ENCODE results near the gene PPIB. TPM values are rescaled to one million over a fixed set of nuclear protein-coding genes. Genes with fewer than 3 reads are reported as not detected.
A peak's percentile ranks its signal among the peaks of the same experiment; 100 is the strongest.

PPIB gene
- polyA plus RNA-seq: 100 to 1,000 TPM; 392 to 563 (median 563) TPM

DNA sequence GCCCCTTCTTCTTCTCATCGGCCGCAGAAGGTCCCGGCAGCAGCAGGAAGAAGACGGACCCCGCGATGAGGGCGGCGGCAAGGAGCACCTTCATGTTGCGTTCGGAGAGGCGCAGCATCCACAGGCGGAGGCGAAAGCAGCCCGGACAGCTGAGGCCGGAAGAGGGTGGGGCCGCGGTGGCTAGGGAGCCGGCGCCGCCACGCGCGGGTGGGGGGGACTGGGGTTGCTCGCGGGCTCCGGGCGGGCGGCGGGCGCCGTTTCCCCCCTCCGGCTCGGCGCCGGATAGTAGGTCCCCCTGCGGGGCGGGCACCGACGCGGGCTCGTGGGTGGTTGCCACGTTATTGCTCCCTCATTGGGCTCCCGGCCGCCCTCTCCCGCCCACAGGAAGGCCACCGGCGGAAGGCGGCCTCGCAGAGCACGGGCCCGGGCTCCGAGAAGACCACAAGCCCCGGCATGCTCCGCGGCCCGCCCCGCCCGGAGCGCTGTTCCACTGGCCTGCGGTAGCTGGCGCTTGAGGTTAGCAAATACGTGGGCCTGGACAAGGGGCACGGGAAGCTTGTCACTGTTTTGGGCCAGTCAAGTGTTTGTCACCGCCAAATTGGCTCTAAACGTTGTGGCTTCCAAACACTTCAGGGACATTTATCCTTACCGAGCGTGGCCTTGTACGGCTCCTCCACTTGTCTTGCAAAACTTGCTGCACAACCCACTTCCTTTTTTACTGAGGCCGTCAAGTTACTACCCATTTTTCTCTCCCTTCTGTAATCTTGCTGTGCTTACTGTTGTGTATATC lies at the start of gene PPIB:
Gene PPIB, minus strand, starts transcription at position 154 of the 790 bp plus-strand sequence. Its CDS starts 36 bp downstream, at position 118.
- H3K27ac ChIP-seq (ENCODE audit: low read depth, low read length): peak within 1 kb of the TSS; percentile 4
- 0 to 1% (median 0%) methylated on average over 53 to 69 of the region's 69 CpGs for WGBS, 3 donors

DNA sequence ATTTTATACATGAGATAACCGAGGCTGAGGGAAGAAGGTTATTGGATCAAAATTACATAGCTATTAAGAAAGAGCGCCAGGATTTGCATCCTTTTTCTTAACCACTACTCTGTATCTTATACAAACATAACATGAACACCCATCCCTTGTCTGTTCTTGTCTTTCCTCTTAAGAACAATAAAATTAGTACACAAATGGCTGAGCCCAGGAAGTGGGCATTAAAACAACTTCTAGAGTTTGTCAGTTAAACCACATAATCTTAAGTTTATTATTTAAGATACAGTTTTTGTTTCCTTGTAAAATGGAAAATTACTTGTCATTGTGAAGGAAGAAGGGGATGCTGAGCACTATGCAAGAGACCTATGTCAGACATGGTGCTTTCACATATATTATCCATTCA lies 48.9 kb upstream of the PPIB start:
- no peak overlapping the region for H3K27ac ChIP-seq (ENCODE audit: low read depth, low read length)
- WGBS, 3 donors: 94 to 99% (median 97%) methylated on average over 2 of the region's 2 CpGs

DNA sequence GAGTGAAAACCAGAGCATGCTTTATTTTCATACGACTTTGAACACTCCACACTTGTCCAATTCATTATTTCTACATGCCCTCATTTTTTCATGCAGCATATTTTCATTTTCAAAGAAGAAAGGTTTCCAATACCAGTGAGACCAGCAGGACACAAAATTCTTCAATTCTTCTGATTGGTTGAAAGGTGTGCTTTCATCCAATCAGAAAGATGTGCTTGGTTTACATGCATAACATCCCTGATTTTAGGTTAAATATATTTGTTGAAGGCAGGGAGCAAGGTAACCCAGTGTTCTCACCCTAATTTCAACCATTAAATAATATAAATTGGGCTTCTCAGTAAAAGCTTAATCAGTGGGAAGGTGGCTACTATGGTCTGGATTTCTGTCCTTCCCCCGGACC lies 47.5 kb upstream of the PPIB start:
- WGBS, 3 donors: 65 to 82% (median 78%) methylated on average over 2 of the region's 2 CpGs
- no peak overlapping the region for H3K27ac ChIP-seq (ENCODE audit: low read depth, low read length)

DNA sequence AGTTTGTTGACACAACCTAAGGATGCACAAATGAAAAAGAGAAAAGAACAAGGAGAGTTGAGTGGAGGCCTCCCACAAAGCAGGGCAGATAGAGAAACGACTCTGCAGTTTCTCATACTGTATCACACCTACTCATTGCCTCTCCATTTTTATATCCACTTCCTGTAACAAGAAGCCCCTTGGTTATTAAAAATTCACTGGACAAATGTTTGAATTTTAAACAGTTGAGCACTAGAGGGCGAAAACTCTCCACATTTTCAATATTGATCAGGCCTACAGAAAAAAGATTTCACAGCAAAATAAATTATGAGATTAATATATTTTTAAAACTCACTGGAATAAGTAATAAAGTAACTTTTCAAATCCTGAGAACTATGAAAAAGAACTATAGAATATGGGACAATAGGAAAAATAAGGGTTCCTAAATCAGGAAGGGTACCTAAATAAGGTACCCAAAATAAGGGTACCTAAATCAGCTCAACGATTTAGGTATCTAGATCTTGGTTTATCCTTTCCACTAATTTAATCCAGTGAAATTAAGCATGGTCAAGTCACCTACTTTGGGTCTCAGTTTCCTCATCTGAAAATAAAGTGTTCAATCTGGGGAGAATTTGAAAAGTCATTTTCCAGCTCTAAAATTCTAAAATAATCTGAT lies 47.0 kb upstream of the PPIB start:
- H3K27ac ChIP-seq (ENCODE audit: low read depth, low read length): no peak overlapping the region
- 39 to 50% (median 47%) methylated on average over 3 of the region's 3 CpGs for whole genome bisulfite sequencing, 3 donors

DNA sequence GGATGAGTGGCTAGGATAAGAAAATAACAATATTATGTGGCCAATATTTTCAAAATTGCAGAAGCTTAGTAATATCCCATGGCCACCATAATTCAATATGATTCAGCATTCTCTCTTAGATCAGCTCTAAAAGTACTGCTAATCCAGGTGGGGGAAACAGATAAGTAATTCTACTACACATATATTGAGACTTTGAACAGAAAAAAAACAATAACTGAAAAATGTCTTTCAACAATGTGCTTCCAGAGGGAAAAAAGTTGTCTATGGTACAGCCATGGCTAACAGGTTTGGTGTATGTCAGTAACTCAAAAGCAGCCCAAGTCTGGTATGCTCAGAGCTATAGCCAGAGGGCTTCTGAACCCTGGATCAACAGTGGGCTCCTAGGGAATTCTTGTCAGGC lies 42.4 kb upstream of the PPIB start:
- H3K27ac ChIP-seq (ENCODE audit: low read depth, low read length): no peak overlapping the region

DNA sequence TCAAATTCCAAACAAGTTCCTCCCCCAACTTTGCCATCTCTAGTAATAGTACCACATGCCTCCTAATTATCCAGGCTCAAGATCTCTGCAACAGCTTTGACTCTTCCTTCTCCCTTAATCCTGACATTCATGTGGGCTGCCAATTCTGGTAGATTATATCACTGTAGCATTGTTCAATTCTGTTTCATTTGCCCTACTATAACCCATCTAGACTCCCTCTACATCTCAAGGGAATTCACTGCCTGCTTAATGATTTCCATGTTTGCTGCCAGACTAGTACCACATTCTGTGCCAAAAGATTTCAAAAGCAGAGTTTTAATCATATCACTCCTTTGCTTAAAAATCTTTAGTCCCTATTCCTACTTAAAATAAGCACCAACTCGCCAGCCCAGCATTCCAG lies 34.6 kb upstream of the PPIB start:
- no peak overlapping the region for H3K27ac ChIP-seq (ENCODE audit: low read depth, low read length)
- 60 to 76% (median 71%) methylated on average over 1 of the region's 1 CpG for WGBS, 3 donors

DNA sequence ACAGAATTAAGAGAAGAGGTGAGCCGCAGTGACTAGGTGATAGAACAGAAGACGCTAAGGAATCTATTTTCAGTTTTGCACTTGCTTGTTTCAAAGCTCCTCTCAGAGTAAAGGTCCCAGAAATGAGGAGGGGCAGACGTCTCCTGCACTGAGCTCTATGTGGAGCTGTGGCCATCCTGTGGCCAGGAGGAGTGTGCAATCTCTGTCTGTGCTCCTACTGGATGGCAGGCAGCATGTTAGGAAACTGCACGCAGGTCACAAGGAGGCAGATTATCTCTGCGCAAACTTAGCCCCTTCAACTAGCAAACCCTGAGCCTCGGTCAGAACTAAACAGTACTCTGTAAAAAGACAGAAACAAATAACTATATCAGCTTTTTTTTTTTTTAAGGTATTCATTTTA lies 31.1 kb upstream of the PPIB start:
- WGBS, 3 donors: 89 to 92% (median 90%) methylated on average over 6 of the region's 6 CpGs
- H3K27ac ChIP-seq (ENCODE audit: low read depth, low read length): no peak overlapping the region

DNA sequence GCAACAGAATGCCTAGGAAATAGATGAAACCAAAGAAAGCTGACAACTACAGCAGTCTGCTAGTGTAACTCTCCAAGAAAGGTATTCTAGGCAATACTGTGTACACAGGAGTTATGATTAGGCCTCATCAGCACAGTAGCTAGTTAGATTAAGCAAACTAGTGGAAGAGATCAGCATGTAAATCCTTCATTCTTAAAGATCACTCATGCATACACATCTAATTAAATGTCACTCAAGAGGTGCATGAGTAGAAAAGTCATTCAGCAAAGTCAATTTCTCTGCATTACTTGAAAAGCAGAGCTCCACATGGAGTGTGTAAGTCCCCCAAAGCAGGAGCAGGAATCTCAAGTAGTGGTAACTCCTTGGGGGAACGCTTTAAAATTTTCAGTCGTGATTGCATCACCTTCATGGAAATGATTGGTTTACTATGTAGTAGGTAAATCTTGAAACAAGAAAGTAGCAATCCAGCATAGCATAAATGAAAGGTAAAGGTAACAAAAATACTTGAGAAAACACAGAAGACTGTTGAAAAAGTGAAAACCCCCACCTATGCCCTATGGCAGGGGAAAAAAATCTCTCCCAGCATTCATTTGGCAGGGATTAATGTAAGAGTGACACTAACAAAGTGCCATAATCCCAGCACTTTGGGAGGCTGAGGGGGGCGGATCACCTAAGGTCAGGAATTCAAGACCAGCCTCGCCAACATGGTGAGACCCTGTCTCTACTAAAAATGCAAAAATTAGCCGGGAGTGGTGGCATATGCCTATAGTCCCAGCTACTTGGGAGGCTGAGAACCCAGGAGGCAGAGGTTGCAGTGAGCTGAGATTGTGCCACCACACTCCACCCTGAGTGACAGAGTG lies 29.4 kb upstream of the PPIB start:
- WGBS, 3 donors: 95 to 96% (median 95%) methylated on average over 5 of the region's 5 CpGs
- H3K27ac ChIP-seq (ENCODE audit: low read depth, low read length): no peak overlapping the region

DNA sequence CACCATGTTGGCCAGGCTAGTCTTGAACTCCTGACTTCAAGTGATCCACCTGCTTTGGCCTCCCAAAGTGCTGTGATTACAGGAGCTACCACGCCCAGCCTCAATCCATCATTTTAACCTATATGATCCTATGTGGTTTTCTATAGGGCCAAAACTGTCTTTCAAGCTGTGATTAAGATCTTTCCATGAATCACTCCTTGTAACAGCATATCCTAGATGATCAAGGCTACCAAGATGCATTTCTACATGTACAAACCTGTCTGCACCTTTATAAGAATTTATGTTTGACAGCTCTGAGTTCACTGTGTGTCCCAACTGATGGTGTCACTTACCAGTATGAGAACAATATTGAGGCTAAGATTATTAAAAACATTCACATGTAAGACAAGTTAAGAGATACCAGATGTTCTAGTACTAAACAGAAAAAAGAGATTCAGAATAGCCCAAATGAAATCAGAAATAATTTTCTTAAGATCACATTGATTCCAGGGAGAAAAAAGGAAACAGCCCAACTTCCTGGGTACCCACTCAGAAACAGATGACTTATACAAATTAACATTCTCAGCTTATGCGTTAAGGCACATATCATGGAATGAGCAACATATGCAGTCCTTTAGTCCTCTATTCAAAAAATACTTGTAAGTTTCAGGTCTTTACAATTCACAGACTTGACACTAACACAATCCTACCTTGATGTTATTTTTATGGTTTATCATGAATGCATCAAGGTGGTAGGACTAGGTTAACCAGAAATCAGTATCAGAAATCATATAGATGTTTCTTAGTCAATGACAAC lies 24.8 kb upstream of the PPIB start:
- H3K27ac ChIP-seq (ENCODE audit: low read depth, low read length): no peak overlapping the region
- 86 to 89% (median 89%) methylated on average over 2 of the region's 2 CpGs for WGBS, 3 donors

DNA sequence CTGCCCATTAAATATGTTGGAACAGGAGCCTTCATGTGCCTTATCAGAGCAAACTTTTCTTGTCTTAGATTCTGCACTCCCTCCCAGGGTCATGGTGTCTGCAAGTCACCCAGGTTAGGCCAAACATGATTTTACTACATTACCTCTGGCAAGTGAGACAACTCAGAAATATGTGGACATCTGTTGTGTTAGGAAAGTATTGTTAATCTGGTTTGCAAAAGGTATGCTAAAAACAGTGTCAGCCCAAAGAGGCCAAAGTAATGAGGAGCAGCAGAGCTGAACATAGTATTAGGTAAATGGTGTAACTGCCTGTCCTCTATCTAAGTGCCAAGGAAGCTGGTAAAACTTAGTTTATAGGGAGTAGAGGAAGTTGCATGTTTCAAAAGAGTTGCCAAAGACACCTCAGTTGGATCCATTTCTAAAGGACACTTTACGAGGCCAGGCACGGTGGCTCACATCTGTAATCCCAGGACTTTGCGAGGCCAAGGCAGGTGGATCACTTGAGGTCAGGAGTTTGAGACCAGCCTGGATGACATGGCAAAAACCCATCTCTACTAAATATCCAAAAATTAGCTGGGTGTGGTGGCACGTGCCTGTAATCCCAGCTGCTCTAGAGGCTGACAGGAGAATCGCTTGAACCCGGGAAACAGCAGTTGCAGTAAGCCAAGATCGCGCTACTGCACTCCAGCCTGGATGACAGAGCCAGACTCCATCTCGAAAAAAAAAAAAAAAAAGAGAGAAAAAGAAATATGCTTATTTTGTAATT lies 22.5 kb upstream of the PPIB start:
- 84 to 87% (median 87%) methylated on average over 9 of the region's 9 CpGs for WGBS, 3 donors
- H3K27ac ChIP-seq (ENCODE audit: low read depth, low read length): no peak overlapping the region

DNA sequence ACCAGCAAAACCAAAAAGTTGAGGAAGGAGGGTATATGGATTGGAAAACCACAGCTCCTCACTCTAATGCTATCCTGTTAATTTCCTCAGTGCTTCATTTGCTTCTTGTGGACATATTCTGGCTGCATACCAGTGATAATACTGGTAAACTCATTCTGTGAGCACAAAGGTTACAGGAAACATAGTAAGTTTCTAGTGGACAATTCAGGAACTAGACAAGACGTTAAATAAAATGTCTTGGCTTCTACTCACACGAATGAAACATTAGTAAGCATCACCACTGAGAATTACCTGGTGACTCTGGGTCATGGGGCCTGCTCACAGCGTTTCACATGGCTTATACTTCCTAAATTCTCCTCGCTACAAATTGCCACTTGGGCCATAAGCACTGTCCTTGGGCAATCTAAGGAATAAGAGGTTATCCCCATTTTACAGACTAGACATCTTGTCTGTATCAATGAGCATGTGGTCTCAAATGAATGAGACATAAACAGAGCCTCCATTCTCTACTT lies 20.1 kb upstream of the PPIB start:
- H3K27ac ChIP-seq (ENCODE audit: low read depth, low read length): no peak overlapping the region
- WGBS, 3 donors: 70 to 88% (median 80%) methylated on average over 4 of the region's 4 CpGs

DNA sequence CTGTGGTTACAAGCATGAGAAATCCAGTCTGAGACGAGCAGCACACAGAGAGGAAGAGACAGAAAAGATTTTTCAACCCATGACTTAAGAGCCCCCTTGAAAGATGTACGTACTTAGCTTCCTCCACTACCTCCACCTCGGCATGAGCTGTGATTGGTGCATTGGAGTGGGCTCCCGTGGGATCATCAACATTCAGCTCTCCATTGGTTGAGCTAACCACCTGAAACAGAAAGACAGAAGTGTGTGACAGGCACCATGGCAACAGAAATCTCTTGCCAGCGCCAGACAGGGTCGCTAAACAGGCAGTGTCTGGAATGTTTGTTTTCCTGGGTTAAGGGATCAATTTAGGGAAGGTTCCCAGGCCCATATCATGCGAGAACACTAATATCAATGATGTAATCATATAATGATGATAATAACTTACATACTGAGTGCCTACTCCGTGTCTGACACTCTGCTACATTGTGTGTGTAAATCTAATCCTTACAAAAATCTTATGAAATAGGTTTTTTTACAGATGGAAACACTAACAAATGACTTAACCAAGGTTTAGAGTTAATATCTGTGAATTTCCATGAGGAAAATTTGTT lies 17.5 kb upstream of the PPIB start:
- 63 to 84% (median 75%) methylated on average over 8 of the region's 8 CpGs for WGBS, 3 donors
- H3K27ac ChIP-seq (ENCODE audit: low read depth, low read length): no peak overlapping the region

DNA sequence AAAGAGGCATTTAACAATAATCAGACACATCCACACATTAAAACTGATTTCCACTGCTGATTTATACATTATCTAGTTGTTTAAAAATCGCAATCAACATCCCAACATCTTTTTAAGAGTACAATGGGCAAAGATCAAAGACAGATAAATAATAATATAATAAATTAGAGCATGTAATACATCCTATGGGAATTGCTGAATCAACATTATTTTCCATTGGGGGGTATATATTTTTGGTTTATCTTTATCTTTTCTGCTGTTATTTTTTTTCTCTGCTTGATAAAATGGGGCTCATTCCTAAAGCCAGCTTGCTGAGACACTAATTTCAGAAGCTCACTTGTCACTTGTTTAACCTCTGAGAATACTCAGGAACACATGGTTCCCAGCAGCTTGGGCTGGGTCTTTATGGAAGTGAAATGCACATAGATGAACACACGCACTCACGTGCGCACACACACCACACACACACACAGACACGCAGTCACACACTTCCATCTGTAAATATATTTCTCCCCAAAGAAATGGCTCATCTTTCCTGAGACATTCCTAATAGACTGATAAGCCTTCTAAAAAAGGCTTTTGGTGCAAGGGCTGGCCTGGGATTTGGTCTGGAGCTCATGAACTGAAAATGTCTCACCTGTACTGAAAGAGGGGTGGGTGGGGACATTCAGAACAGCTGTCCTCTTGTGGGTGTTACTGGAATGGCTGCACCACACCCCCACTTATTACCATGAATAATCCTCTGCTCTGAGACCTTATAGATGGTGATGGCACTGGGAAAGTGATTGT lies 3.5 kb upstream of the PPIB start:
- 79 to 88% (median 83%) methylated on average over 5 of the region's 5 CpGs for WGBS, 3 donors
- H3K27ac ChIP-seq (ENCODE audit: low read depth, low read length): no peak overlapping the region

DNA sequence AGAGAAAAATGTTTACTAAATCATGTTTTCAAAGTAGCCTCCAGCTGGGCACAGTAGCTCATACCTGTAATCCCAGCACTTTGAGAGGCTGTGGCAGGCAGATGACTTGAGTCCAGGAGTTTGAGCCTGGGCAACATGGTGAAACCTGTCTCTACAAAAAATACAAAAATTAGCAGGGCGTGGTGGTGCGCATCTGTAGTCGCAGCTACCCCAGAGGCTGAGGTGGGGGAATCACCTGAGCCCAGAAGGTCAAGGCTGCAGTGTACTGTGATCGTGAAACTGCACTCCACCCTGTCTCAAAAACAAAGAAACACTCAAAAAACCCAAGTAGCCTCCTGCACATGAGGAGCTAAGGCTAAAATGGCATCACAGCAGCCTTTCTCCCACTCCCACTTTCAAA lies 1.6 kb upstream of the PPIB start:
- 92 to 96% (median 95%) methylated on average over 4 of the region's 4 CpGs for WGBS, 3 donors
- no peak overlapping the region for H3K27ac ChIP-seq (ENCODE audit: low read depth, low read length)

DNA sequence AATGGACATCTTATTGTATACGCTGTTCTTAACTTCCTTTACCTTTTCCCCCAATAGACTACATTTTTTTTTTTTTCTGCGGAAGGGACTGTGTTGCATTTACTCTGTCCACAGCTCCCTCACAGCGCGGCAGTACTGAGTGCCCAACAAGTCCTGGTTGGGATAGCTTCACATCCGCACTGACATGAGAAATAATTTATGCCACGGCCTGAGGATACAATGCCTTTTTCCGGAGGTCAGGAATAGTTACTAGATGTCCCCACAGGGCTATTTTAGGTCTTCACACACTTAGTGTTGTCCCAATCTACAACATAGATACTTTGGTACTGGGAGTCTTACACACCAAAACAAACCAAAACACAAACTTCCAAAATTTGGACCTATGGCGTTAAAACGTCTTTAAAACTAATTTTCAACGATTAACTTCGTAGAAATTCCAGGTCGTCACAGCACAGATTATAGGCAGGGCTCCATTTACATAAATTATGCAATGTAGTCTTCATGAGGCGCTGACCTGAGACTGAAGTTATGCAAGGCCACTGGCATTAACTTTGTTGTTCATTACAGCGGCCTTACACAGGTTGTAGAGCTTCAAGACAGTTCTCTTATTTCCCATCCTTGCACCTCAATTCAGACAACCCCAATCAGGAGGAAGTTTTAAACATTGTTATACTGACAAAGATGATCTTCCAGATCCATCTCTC lies 989 bp upstream of the PPIB start:
- peak overlapping the region; percentile 4 for H3K27ac ChIP-seq (ENCODE audit: low read depth, low read length)
- WGBS, 3 donors: 29 to 42% (median 32%) methylated on average over 14 of the region's 14 CpGs

DNA sequence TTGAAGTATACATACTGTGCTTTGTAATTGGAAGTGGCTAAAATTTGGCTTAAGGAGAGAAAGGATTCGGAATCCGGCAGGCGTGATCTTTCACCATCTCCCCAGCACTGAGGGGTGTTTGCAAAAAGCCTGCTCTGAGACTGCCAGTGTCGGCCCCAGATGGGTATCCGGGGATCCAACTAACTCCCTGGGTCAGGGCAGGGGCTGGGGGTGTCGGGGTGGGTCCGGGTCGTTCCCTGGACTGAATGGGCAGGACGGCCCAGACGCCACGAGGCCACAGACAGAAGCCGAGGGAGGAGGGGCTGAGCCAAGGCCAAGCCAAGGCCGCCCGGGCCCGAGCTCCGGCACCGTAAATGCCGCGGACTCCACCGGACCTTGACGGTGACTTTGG lies 349 bp downstream of the PPIB start:
- 0 to 1% (median 0%) methylated on average over 20 to 21 of the region's 21 CpGs for WGBS, 3 donors
- H3K27ac ChIP-seq (ENCODE audit: low read depth, low read length): no peak overlapping the region
